ENCODE results near the gene ZFYVE26. TPM values are rescaled to one million over a fixed set of nuclear protein-coding genes. Genes with fewer than 3 reads are reported as not detected.

The ZFYVE26 gene
- total RNA-seq (25.2 TPM), polyA plus RNA-seq (7.6 TPM)

DNA sequence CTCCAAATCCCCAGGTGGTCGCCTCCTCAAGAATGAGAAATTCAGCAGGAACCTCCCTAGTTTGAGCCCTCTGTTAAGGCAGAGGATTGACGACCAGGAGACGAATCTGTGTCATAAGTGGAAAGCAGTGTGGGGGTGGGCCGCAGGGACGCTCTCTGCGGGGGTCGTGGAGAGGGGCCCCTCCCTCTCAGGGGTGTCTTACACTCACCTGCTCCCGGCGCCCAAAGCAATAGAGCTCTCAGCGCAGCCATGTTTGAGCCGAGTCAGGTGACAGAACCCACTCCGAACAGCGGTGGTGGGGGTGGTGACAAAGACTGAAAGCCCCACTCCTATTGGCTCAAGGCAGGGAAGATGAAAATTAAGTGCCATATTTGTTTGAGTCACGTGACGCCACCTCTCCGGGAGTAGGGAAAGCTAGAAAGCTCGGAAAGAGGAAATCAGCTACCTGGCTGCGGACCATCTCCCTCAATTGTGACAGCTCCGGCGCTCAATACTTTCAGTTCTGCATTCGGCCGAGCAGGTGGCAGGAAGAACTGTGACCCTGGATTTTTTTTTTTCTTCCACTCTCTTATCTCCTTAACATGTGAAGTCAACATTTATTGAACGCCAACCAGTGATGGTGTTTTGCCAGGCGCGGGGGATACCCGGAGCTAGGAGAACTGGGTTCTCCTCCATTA, at the start of gene ZFYVE26:
TSS of gene ZFYVE26 (minus strand) at position 265 of the 677 bp plus-strand sequence. CDS start 627 bp downstream, outside the sequence.
- under 1% methylated on average over 26 of the region's 26 CpGs for WGBS
- Histone ChIP-seq H3K36me3 (ENCODE audit: insufficient read depth) (no peaks in the 10 kb centered on the region), H3K4me3 (ENCODE audit: low read depth, low read length) (peak within 1 kb of the TSS; percentile 72), H3K27ac (ENCODE audit: low read depth) (peak within 1 kb of the TSS; percentile 49), H3K4me1 (ENCODE audit: insufficient read depth) (no peaks in the 10 kb centered on the region)
- peak; percentile 96 for DNase-seq (ENCODE audit: extremely low spot score)

GRCh38 chr14:67863223-67863622, 46.8 kb upstream of the ZFYVE26 start:
- WGBS, result 90% methylated on average over 2 of the region's 2 CpGs
- Histone ChIP-seq H3K4me3 (ENCODE audit: low read depth, low read length) (no peak overlapping the region), H3K36me3 (ENCODE audit: insufficient read depth) (no peaks in the 10 kb centered on the region), H3K4me1 (ENCODE audit: insufficient read depth) (no peaks in the 10 kb centered on the region), H3K27ac (ENCODE audit: low read depth) (no peak overlapping the region)
- no peak for DNase-seq (ENCODE audit: extremely low spot score)

DNA sequence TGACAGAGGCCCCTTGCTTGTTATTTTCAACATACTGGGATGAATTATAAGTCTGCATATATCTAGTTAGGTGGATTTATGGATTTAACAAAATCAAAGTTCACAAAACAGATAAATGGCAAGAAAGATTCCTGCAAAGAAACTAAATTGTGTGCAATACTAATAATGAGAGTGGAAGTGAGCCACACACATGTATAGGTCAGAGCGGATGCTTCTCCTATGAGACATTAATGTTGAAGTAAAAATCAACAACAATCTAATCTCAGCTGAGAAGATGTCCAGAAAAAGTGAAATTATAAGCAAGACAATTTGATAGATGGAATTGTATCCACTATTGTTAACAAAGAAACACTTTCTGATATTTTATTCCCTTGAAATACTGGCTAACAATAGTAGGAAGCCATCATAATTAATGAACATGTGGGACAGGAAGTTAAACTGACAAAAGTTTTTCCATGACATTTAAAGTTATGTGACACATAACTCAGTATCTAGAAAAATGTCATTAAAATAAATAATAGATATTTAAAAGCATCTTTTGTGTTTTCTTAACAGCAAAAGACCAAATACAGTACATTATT, 42.9 kb upstream of the ZFYVE26 start:
- Histone ChIP-seq H3K36me3 (ENCODE audit: insufficient read depth) (no peaks in the 10 kb centered on the region), H3K27ac (ENCODE audit: low read depth) (no peak overlapping the region), H3K4me3 (ENCODE audit: low read depth, low read length) (no peak overlapping the region), H3K4me1 (ENCODE audit: insufficient read depth) (peaks cover 2% of the 10 kb centered on the region)
- WGBS, result 86% methylated on average over 1 of the region's 1 CpG
- no peak for DNase-seq (ENCODE audit: extremely low spot score)

GRCh38 chr14:67857778-67858350, 41.5 kb upstream of the ZFYVE26 start:
- Histone ChIP-seq H3K36me3 (ENCODE audit: insufficient read depth) (no peaks in the 10 kb centered on the region), H3K4me1 (ENCODE audit: insufficient read depth) (peaks cover 2% of the 10 kb centered on the region), H3K4me3 (ENCODE audit: low read depth, low read length) (no peak overlapping the region), H3K27ac (ENCODE audit: low read depth) (no peak overlapping the region)
- DNase-seq (ENCODE audit: extremely low spot score), result no peak
- WGBS, result 94% methylated on average over 20 of the region's 20 CpGs

DNA sequence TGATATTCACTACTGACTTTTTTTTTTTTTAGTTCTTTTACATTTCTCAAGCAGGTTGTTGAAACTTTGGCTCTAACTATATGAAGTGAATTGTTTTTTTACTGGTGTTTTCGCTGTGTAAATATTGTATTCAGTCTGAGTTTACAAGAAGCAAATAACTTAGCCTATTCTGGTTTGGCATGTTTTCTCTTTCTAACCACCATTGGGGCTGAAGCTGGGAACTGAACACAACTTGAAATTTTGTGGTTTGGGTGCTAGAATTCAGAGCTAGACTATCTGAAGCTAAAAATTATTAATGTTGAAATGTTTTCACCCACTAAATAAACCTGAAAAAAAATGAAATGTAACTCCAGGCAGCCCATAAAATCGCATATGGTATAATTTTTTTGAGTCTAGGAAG, 40.4 kb upstream of the ZFYVE26 start:
- Histone ChIP-seq H3K4me3 (ENCODE audit: low read depth, low read length) (no peak overlapping the region), H3K36me3 (ENCODE audit: insufficient read depth) (no peaks in the 10 kb centered on the region), H3K4me1 (ENCODE audit: insufficient read depth) (peaks cover 2% of the 10 kb centered on the region), H3K27ac (ENCODE audit: low read depth) (no peak overlapping the region)
- WGBS, result 64% methylated on average over 2 of the region's 2 CpGs
- DNase-seq (ENCODE audit: extremely low spot score), result peak; percentile 14

DNA sequence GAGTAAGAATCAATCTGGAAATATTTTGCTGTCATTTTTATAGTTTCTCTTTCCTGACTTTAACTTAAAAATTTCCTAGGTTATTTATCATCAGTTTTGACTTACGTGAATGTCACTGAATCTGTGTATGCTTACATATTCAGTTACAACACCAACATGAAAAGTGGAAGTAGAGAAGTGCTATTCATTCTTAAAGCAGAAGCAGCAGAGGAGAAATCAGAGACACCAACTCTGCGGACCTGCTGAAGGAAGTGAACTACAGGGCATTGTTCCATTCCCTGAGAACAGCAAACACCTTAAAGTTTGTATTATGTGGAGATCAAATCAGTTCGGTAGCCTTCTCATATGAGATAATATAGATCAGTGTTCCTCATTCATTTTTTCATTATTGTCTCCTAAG, 37.3 kb upstream of the ZFYVE26 start:
- no peak for DNase-seq (ENCODE audit: extremely low spot score)
- no peaks in the 10 kb centered on the region for H3K36me3 ChIP-seq (ENCODE audit: insufficient read depth)
- no peak overlapping the region for H3K27ac ChIP-seq (ENCODE audit: low read depth)
- 81% methylated on average over 3 of the region's 3 CpGs for WGBS
- no peak overlapping the region for H3K4me3 ChIP-seq (ENCODE audit: low read depth, low read length)
- peaks cover 2% of the 10 kb centered on the region for H3K4me1 ChIP-seq (ENCODE audit: insufficient read depth)

- no peak for DNase-seq (ENCODE audit: extremely low spot score)
- no peak overlapping the region for H3K27ac ChIP-seq (ENCODE audit: low read depth)
- H3K4me3 ChIP-seq (ENCODE audit: low read depth, low read length), result no peak overlapping the region
- H3K36me3 ChIP-seq (ENCODE audit: insufficient read depth), result no peaks in the 10 kb centered on the region
- peaks cover 2% of the 10 kb centered on the region for H3K4me1 ChIP-seq (ENCODE audit: insufficient read depth)
These were observed 36.7 kb upstream of the ZFYVE26 start for GRCh38 chr14:67852926-67853604.

DNA sequence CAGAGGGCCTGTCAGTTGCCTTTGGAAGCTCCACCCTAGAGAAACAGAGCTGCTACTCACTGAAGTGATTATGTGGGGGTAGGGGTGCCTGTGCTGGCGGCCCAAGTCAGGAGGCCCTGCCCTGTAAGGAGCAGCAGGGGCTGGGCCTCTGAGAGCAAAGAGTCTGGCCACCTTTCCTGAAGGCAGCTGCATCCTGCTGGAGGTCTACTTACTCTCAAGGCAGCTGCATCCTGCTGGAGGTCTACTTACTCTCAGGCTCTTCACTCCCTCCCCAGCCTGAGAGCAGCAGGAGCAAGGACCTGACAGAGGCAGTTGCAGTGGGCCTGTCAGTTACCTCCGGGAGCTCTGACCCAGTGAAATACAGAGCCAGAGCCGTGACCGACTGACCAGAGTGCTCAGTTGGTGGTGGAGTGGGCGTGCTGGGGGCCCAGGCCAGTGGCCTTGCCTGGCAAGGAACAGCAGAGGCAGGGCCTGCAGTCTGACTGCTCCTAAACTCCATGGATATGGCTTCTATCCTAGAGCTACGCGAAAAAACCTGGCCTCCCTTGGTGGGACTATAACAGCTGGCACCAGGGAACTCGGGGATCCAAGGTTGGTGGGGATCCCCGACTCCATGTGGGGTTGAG, 35.5 kb upstream of the ZFYVE26 start:
- 73% methylated on average over 9 of the region's 9 CpGs for WGBS
- DNase-seq (ENCODE audit: extremely low spot score), result no peak
- H3K4me3 ChIP-seq (ENCODE audit: low read depth, low read length), result no peak overlapping the region
- peaks cover 2% of the 10 kb centered on the region for H3K4me1 ChIP-seq (ENCODE audit: insufficient read depth)
- H3K36me3 ChIP-seq (ENCODE audit: insufficient read depth), result no peaks in the 10 kb centered on the region
- H3K27ac ChIP-seq (ENCODE audit: low read depth), result no peak overlapping the region

DNA sequence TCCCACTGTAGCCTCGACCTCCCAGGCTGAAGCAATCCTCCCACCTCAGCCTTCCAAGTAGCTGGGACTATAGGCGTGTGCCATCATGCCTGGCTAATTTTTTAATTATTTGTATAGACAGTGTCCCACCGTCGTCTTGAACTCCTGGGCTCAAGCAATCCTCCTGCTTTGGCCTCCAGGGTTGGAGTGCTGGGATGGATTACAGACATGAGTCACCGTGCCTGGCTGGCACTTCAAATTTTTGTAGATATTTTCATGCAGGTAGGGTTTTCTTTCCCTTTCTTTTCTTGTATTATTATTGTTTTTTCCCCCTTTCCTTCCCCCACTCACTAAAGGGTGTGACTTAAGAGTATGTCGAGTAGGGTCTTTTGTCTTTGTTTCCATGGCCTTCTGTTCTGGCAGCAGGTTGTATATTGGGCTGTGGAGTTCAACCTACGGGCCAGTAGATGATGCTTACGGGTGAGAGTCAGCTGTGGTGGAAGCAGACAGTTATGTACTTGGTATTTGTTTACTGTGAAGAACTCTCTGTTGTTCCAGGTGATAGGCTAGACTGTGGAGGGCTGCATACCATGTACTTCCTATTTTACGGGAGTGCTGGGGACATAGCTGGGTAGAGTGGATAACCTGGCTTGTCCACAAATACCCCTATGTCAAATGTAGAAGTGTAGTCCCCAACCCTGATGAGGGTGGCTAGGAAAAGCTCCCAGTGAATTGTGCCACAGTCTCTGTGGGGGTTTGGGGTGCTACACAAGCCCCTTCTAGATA, 33.9 kb upstream of the ZFYVE26 start:
- DNase-seq (ENCODE audit: extremely low spot score), result no peak
- Histone ChIP-seq H3K4me1 (ENCODE audit: insufficient read depth) (no peaks in the 10 kb centered on the region), H3K36me3 (ENCODE audit: insufficient read depth) (no peaks in the 10 kb centered on the region), H3K27ac (ENCODE audit: low read depth) (no peak overlapping the region), H3K4me3 (ENCODE audit: low read depth, low read length) (no peak overlapping the region)
- WGBS, result 89% methylated on average over 9 of the region's 9 CpGs

DNA sequence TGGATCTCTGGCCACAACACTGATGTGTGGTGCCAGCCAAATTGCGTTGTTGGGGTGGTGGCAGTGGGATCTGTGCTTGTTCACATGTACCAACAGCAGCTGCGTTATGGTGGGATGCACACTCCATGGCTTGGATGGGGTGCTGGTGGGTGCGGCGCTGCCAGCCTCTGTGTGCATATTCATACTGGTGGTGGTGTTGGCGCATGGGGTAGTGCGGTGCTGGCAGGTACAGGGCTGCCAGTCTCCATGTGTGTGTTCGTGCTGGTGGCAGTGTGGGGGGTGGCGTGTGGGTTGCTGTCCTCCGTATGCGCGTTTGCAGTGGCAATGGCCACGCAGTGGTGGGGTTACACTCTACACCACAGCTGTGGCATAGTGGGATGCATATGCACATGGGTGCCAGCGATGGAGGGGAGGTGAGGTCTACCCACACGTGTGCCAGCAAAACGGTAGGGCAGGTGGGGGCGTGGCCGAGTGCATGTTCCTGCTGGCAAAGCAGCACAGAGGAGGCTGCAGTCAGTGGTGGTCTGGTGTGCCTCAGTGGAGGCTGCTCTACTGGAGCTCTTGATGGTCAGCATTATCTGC, 29.7 kb upstream of the ZFYVE26 start:
- WGBS, result 96% methylated on average over 17 of the region's 17 CpGs
- H3K4me1 ChIP-seq (ENCODE audit: insufficient read depth), result no peaks in the 10 kb centered on the region
- H3K27ac ChIP-seq (ENCODE audit: low read depth), result no peak overlapping the region
- no peaks in the 10 kb centered on the region for H3K36me3 ChIP-seq (ENCODE audit: insufficient read depth)
- no peak overlapping the region for H3K4me3 ChIP-seq (ENCODE audit: low read depth, low read length)
- no peak for DNase-seq (ENCODE audit: extremely low spot score)

DNA sequence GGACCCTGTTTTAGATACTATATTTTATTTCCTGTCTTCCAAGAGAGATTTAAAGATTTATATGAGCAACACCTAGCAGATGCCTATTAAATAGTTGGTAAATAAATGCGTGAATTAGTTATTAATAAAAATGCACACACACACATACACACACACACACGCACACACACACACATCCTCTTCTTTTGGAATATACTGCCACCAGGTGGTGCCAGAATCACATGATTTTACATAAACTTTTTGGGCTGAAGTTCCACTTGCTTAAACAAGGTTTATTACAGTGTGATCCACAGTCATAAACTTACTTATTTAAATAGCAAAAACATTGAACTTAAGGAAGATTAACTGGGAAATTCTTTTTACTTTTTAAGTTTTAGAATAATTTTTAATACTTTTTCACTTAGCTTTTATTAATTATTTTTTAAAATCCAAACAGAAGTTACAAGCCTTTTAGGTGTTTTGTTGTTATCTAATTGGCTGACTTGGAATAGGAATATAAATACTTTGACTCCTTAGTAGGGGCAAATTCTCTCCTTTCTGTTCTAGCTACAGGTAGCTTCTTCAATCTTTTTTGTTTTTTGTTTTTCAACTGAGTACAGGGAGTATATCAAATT, 20.7 kb upstream of the ZFYVE26 start:
- Histone ChIP-seq H3K4me1 (ENCODE audit: insufficient read depth) (no peaks in the 10 kb centered on the region), H3K27ac (ENCODE audit: low read depth) (no peak overlapping the region), H3K4me3 (ENCODE audit: low read depth, low read length) (no peak overlapping the region), H3K36me3 (ENCODE audit: insufficient read depth) (no peaks in the 10 kb centered on the region)
- DNase-seq (ENCODE audit: extremely low spot score), result peak; percentile 59
- WGBS, result 23% methylated on average over 2 of the region's 2 CpGs

- no peak for DNase-seq (ENCODE audit: extremely low spot score)
- H3K27ac ChIP-seq (ENCODE audit: low read depth), result no peak overlapping the region
- H3K4me3 ChIP-seq (ENCODE audit: low read depth, low read length), result no peak overlapping the region
- no peaks in the 10 kb centered on the region for H3K36me3 ChIP-seq (ENCODE audit: insufficient read depth)
- no peaks in the 10 kb centered on the region for H3K4me1 ChIP-seq (ENCODE audit: insufficient read depth)
These were observed 19.2 kb upstream of the ZFYVE26 start for GRCh38 chr14:67835596-67835995.

All from urinary bladder (tissue), 4 donors.